Heart left ventricle (tissue), 16 donors: ENCODE measurements around the gene SLIT3. TPM values are rescaled to one million over a fixed set of nuclear protein-coding genes. Genes with fewer than 3 reads are reported as not detected.

Experiments used
- ATAC-seq, 4 donors: fragments of 200-7000 bp; cut with Tn5 transposase; one replicate each; pipeline ENCODE4 v1.9.1; 2020 to 2022; ENCODE audit warnings: moderate library complexity in 4 of 4, mild to moderate bottlenecking in 3 of 4, moderate number of reproducible peaks in 1 of 4
- DNase-seq, 5 donors: peaks; one replicate each; pipeline ENCODE4 v3.0.0-alpha.2; 2020
- H3K27ac ChIP-seq, 12 donors: fragments of 200-600 bp; sonication (generic) in 4 of 12; one replicate each; pipeline versions ENCODE4 v1.5.0 to v1.8.0; 2016 to 2022; ENCODE audit warnings: mild to moderate bottlenecking in 2 of 12
- H3K27me3 ChIP-seq, 9 donors: fragments of 200-600 bp; sonication (generic) in 2 of 9; one replicate each; pipeline versions ENCODE4 v1.5.1 to v1.8.0; 2016 to 2022; ENCODE audit warnings: mild to moderate bottlenecking in 3 of 9
- H3K36me3 ChIP-seq, 9 donors: fragments of 200-600 bp; sonication (generic) in 2 of 9; one replicate each; pipeline versions ENCODE4 v1.5.0 to v1.8.0; 2018 to 2022; ENCODE audit warnings: mild to moderate bottlenecking in 2 of 9
- H3K4me1 ChIP-seq, 12 donors: fragments of 200-600 bp; sonication (generic) in 4 of 12; one replicate each; pipeline versions ENCODE4 v1.5.0 to v1.8.0; 2016 to 2022; ENCODE audit warnings: mild to moderate bottlenecking in 3 of 12
- H3K4me3 ChIP-seq, 12 donors: fragments of 200-600 bp; sonication (generic) in 4 of 12; one replicate each; pipeline versions ENCODE4 v1.5.0 to v1.8.0; 2017 to 2022; ENCODE audit warnings: mild to moderate bottlenecking in 9 of 12, moderate library complexity in 4 of 12
- H3K9me3 ChIP-seq, 12 donors: fragments of 200-600 bp; sonication (generic) in 4 of 12; one replicate each; pipeline versions ENCODE4 v1.5.0 to v1.8.0; 2016 to 2022; ENCODE audit warnings: mild to moderate bottlenecking in 1 of 12
- CTCF ChIP-seq, 12 donors: fragments of 200-600 bp; sonication (generic) in 4 of 12; IDR thresholded peaks; one replicate each; pipeline versions ENCODE4 v1.5.0 to v1.8.0; 2018 to 2022; ENCODE audit warnings: antibody characterized with exemption in 12 of 12, mild to moderate bottlenecking in 5 of 12
- POLR2A ChIP-seq, 2 donors: fragments of 450-650 bp; IDR thresholded peaks; one replicate each; pipeline ENCODE4 v1.6.1; 2017; ENCODE audit warnings: antibody characterized with exemption in 2 of 2, mild to moderate bottlenecking in 2 of 2, moderate library complexity in 2 of 2
- WGBS, 4 donors: extraction: QIAGEN DNeasy Blood & Tissue Kit in 2 of 4; methylation state at CpG; one replicate each; pipeline versions ENCODE4 v1.1.5 to v1.1.7; 2013 to 2018; 5-methylcytosine and 5-hydroxymethylcytosine counted together
- intact Hi-C, 10 donors: fragments of 100-400 bp; cut with DNase I; formaldehyde crosslinking; loops; one replicate each; pipeline versions ENCODE4 v1.11.1 to v1.14.2; 2022
- polyA plus RNA-seq, 2 donors: library from polyadenylated mRNA; stranded (reverse); fragments of 200-250 nt; gene quantifications; one replicate each; pipeline ENCODE4 v1.2.3, GENCODE V29; 2013
- total RNA-seq, 9 donors: library from RNA; depleted of rRNA in 2 of 9; stranded (reverse); fragments of >200 nt in 2 of 9; fragmentation: NEBNext Ultra II Directional in 3 of 9; extraction: Animal tissue kit (Norgen Biotek cat#: 25700) in 3 of 9; gene quantifications; one replicate each; pipeline versions ENCODE4 v1.1.0 to v1.2.4, GENCODE V29; 2016 to 2023
- donor health status: ischemic (EF 13 %, LVEDD 7.1; RV severe dilation, severe dysfunction).
- donor health status: healthy with polysubstance abuse.
- donor health status: DM: no; HTN: yes; CAD: no.
- donor health status: DM: no; HTN: no; CAD: no.
- donor health status: ischemic (EF 25% LVEDD 6.9; RV normal size, moderate dysfunction).
- donor health status: ischemic (EF 25% LVEDD 5.7; RV mildly dilated, moderate dysfunction).
- donor health status: healthy.
- donor health status: DM: yes; HTN: yes; CAD: no.
- donor health status: ischemic (EF 35%, LVEDD 5.7; RV mildly dilated, moderate dysfunction).
- donor health status: nonischemic (EF 11% LVEDD 7.7; RV severe dilation, severe dysfunction).
- donor health status: DM: yes; HTN: yes; CAD: no.
- donor health status: PGD.
- donor health status: ischemic (EF 29% LVEDD 5.4; RV normal size, mild dysfunction).
- donor health status: nonischemic (EF 23%, LVEDD 6.1; RV moderate dilation, normal function).

The SLIT3 gene
- total and polyA plus RNA-seq, 11 donors, result 2.3 to 40.3 (median 14.4) TPM

DNA sequence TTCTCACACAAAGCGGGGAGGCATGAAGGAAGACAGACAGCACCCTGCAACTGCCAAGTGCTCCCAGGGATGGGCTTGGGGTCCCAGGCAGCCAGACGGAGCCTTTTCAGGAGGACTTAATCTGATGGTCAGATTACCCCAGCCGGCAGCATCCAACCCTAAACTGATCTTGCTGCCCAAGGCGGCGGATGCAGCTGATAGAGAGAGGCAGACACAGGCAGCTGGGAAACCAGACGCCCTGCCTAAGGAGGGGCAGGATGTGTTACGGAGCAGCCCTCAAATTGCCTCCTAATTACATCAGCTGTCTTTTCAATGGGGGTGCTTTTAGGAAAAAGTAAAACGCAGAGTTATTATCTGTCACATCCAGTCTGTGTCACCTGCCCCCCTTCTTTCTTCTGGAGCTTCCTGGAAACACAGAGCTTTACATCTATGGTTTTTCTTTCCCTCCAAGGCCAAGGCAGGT is 530.9 kb downstream of the SLIT3 start:
- WGBS, 4 donors, result 55 to 77% (median 62%) methylated on average over 8 of the region's 8 CpGs
- Histone ChIP-seq H3K4me1 (peaks cover 0 to 2% (median 0%) of the 10 kb centered on the region in 12 donors), H3K36me3 (peaks cover 0 to 8% (median 0%) of the 10 kb centered on the region in 9 donors), H3K27me3 (peaks cover 0 to 6% (median 0%) of the 10 kb centered on the region in 9 donors), H3K4me3 (no peak overlapping the region), H3K9me3 (peaks cover 0 to 2% (median 0%) of the 10 kb centered on the region in 12 donors), H3K27ac (no peak overlapping the region)
- no peak for DNase-seq
- intact Hi-C loops, result no loop called here
- TF ChIP-seq POLR2A (IDR thresholded peaks at IDR 0.05) (no peak), CTCF (IDR thresholded peaks at IDR 0.05) (no peak)
- ATAC-seq, result no peak

DNA sequence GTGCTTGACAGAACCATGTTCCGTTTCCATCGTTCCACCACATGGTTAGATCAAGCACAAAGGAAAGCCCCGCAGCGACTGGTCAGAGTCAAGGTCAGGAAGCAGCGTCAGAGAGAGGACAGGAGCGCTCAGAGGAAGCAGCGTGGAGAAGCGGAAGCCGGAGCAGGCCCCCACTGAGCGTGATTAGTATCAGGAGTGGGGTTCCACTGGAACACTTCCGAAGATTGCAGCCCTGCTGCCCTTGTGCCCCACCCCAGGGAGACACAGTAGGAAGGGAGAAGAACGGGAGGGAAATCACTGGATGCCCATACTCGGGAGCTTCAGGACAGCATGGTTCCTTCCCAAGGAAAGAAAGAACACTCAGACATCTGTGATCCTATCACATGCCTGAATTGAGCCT is 532.8 kb downstream of the SLIT3 start:
- DNase-seq (no peak), ATAC-seq (no peak)
- H3K9me3 ChIP-seq, result peaks cover 0 to 2% (median 0%) of the 10 kb centered on the region in 12 donors
- WGBS, 4 donors, result 84 to 93% (median 90%) methylated on average over 13 of the region's 13 CpGs
- no peak overlapping the region for H3K27ac ChIP-seq
- TF ChIP-seq CTCF (IDR thresholded peaks at IDR 0.05) (no peak), POLR2A (IDR thresholded peaks at IDR 0.05) (no peak)
- no peak overlapping the region for H3K4me3 ChIP-seq
- peaks cover 0 to 8% (median 0%) of the 10 kb centered on the region in 9 donors for H3K36me3 ChIP-seq
- peaks cover 0 to 3% (median 0%) of the 10 kb centered on the region in 12 donors for H3K4me1 ChIP-seq
- intact Hi-C loops, result no loop called here
- H3K27me3 ChIP-seq, result peaks cover 0 to 6% (median 0%) of the 10 kb centered on the region in 9 donors

DNA sequence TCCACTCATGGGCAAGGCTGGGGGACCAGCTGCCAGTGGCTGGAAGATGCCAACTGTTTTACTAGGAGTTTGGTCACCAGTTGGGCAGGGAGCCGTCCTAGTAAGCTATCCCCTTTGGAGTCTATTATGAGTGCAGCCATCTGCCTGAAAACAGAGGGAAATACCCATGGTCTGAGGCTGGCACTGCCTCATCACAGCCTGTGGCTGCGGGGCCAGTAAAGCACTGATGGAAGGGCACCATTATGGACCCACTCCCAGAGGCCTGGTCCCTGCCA is 534.6 kb downstream of the SLIT3 start:
- Histone ChIP-seq H3K4me3 (no peak overlapping the region), H3K27me3 (peaks cover 0 to 6% (median 0%) of the 10 kb centered on the region in 9 donors), H3K9me3 (peaks cover 0 to 2% (median 0%) of the 10 kb centered on the region in 12 donors), H3K27ac (no peak overlapping the region), H3K4me1 (peaks cover 0 to 3% (median 0%) of the 10 kb centered on the region in 12 donors), H3K36me3 (peaks cover 0 to 5% (median 0%) of the 10 kb centered on the region in 9 donors)
- TF ChIP-seq CTCF (IDR thresholded peaks at IDR 0.05), result no peak
- no peak for TF ChIP-seq POLR2A (IDR thresholded peaks at IDR 0.05)
- WGBS, 4 donors, result 77 to 86% (median 82%) methylated on average over 1 to 2 of the region's 2 CpGs
- DNase-seq (no peak), ATAC-seq (no peak)
- intact Hi-C loops, result no loop called here

- ATAC-seq, result peak in 1 of 4 donors; percentile 47
- Histone ChIP-seq H3K9me3 (peaks cover 0 to 2% (median 0%) of the 10 kb centered on the region in 12 donors), H3K4me3 (no peak overlapping the region)
Measured at GRCh38 chr5:168765551-168766425, 535.2 kb downstream of the SLIT3 start.

More at GRCh38 chr5:168765551-168766425, 535.2 kb downstream of the SLIT3 start:
- Histone ChIP-seq H3K4me1 (peaks cover 0 to 3% (median 0%) of the 10 kb centered on the region in 12 donors), H3K36me3 (peaks cover 0 to 5% (median 0%) of the 10 kb centered on the region in 9 donors), H3K27ac (peak overlapping the region in 1 of 12 donors; percentile 46), H3K27me3 (peaks cover 0 to 6% (median 0%) of the 10 kb centered on the region in 9 donors)
- DNase-seq, result peak in 1 of 5 donors; percentile 27
- 50 to 62% (median 56%) methylated on average over 9 of the region's 9 CpGs for WGBS, 4 donors
- TF ChIP-seq CTCF (IDR thresholded peaks at IDR 0.05) (no peak), POLR2A (IDR thresholded peaks at IDR 0.05) (no peak)
- intact Hi-C loops, result loop anchor here in 1 of 10 donors (2.0 kb wide), 1 partner anchor 37 kb away; no protein-coding TSS in a partner anchor
